ENCODE measurements around the gene DRAM1. TPM values are rescaled to one million over a fixed set of nuclear protein-coding genes. Genes with fewer than 3 reads are reported as not detected.
A peak's percentile ranks its signal among the peaks of the same experiment; 100 is the strongest.

DRAM1 gene
- total RNA-seq, 1 donor from 2014 or later = 1.2 TPM

DNA sequence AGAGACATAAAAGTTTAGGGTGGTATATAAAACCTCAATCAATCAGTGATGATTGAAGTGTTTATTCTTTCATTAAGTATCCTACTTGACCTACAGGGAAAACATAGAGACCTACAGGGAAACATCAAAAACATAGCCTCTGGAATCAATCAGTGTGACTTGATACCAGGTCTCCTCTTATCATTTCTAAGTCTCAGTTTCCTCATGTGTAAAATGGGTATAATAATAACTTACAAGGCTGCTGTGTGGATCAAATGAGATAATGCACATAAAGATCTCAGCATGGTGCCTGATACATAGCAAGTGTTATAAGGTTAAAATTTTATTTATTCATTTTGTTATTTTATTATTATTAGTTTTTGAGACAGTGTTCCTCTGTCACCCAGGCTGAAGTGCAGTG, 24.4 kb upstream of the DRAM1 start:
- Mint-ChIP-seq H3K36me3 (no peaks in the 10 kb centered on the region), H3K27me3 (ENCODE audit: insufficient read depth, low read depth) (peaks cover 4% of the 10 kb centered on the region), H3K27ac (no peak overlapping the region), H3K4me1 (no peaks in the 10 kb centered on the region), H3K9me3 (no peaks in the 10 kb centered on the region), H3K4me3 (no peak overlapping the region)
- Histone ChIP-seq H3K4me2 (no peak overlapping the region), H3K9ac (no peak overlapping the region), H3K36me3 (no peaks in the 10 kb centered on the region), H3K27ac (no peak overlapping the region), H3F3A (ENCODE audit: low read depth) (no peaks in the 10 kb centered on the region), H3K4me3 (no peak overlapping the region), H4K20me1 (ENCODE audit: low read depth) (no peaks in the 10 kb centered on the region), H3K27me3 (no peaks in the 10 kb centered on the region), H3K4me1 (no peaks in the 10 kb centered on the region), H3K79me2 (ENCODE audit: low read depth) (no peaks in the 10 kb centered on the region), H2AFZ (replicated peaks) (no peak overlapping the region), H3K9me3 (ENCODE audit: low read depth) (no peaks in the 10 kb centered on the region)
- DNase-seq (ENCODE audit: low spot score) = no peak
- TF ChIP-seq, protein P1, sequence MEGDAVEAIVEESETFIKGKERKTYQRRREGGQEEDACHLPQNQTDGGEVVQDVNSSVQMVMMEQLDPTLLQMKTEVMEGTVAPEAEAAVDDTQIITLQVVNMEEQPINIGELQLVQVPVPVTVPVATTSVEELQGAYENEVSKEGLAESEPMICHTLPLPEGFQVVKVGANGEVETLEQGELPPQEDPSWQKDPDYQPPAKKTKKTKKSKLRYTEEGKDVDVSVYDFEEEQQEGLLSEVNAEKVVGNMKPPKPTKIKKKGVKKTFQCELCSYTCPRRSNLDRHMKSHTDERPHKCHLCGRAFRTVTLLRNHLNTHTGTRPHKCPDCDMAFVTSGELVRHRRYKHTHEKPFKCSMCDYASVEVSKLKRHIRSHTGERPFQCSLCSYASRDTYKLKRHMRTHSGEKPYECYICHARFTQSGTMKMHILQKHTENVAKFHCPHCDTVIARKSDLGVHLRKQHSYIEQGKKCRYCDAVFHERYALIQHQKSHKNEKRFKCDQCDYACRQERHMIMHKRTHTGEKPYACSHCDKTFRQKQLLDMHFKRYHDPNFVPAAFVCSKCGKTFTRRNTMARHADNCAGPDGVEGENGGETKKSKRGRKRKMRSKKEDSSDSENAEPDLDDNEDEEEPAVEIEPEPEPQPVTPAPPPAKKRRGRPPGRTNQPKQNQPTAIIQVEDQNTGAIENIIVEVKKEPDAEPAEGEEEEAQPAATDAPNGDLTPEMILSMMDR (IDR thresholded peaks at IDR 0.05) = no peak
- TF ChIP-seq EZH2phosphoT487 (IDR thresholded peaks at IDR 0.05) (no peak), EZH2 (IDR thresholded peaks at IDR 0.05) (no peak)

DNA sequence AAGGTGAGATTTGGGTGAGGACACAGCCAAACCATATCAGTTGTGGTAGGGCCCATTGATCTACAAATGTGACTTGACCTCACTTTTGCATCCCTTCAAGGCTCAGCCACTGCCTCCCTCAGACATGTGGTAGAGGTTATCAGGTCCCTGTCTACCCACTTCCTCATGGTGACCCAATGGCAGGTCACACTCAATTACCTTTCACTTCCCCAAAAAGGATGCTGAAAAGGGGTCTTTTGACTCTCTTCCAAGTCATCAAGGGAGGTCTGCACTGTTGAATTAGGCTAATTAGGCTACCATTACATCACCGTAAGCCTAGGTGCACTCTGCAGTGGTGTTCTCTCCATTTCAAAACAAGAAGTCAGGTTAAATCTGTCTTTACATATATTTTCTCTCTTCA, 22.6 kb upstream of the DRAM1 start:
- H3K36me3 ChIP-seq = no peaks in the 10 kb centered on the region
- no peak overlapping the region for H3K27ac ChIP-seq
- H2AFZ ChIP-seq (replicated peaks) = no peak overlapping the region
- H3K9me3 ChIP-seq (ENCODE audit: low read depth) = no peaks in the 10 kb centered on the region
- H3K4me1 Mint-ChIP-seq = no peaks in the 10 kb centered on the region
- DNase-seq (ENCODE audit: low spot score) = no peak
- H3K4me1 ChIP-seq = no peaks in the 10 kb centered on the region
- H3K4me3 Mint-ChIP-seq = no peak overlapping the region
- peaks cover 4% of the 10 kb centered on the region for H3K27me3 Mint-ChIP-seq (ENCODE audit: insufficient read depth, low read depth)
- H3K9me3 Mint-ChIP-seq = no peaks in the 10 kb centered on the region
- no peak overlapping the region for H3K9ac ChIP-seq
- H3K27me3 ChIP-seq = no peaks in the 10 kb centered on the region
- H3F3A ChIP-seq (ENCODE audit: low read depth) = no peaks in the 10 kb centered on the region
- TF ChIP-seq EZH2 (IDR thresholded peaks at IDR 0.05) = no peak
- TF ChIP-seq, protein P1 (IDR thresholded peaks at IDR 0.05) = no peak
- TF ChIP-seq EZH2phosphoT487 (IDR thresholded peaks at IDR 0.05) = no peak
- H3K27ac Mint-ChIP-seq = no peak overlapping the region
- H3K36me3 Mint-ChIP-seq = no peaks in the 10 kb centered on the region
- H3K79me2 ChIP-seq (ENCODE audit: low read depth) = no peaks in the 10 kb centered on the region
- H3K4me2 ChIP-seq = no peak overlapping the region
- H3K4me3 ChIP-seq = no peak overlapping the region
- no peaks in the 10 kb centered on the region for H4K20me1 ChIP-seq (ENCODE audit: low read depth)

DNA sequence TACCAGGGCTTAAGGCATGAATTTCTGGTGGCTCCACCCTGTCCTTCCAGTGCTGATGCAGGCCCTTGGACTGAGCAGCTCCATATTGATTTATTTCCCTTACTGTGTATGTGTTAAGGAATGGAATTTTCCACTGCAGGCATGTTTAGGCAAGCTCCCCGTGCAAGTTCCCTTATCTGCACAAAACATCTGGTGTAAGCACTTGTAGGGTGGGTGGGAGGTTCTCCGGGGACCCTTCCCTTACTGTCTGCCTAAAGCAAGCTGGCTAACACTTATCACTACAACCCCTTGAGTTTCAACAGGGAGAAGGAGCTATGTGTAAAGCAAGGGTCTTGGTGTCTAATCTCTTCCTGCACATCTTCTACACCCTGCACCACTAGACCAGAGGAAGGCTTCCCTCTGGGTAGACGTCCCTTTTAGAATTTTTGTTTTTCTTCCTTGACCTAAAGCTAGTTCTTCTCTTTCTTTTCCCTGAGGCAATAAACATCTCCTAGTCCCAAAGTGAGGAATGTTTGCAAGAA, 22.0 kb upstream of the DRAM1 start:
- Histone ChIP-seq H3K79me2 (ENCODE audit: low read depth) (no peaks in the 10 kb centered on the region), H3K27ac (no peak overlapping the region), H3K9me3 (ENCODE audit: low read depth) (no peaks in the 10 kb centered on the region), H2AFZ (replicated peaks) (peak overlapping the region; percentile 63), H3K27me3 (no peaks in the 10 kb centered on the region), H3K4me1 (no peaks in the 10 kb centered on the region), H3F3A (ENCODE audit: low read depth) (no peaks in the 10 kb centered on the region), H4K20me1 (ENCODE audit: low read depth) (no peaks in the 10 kb centered on the region), H3K36me3 (no peaks in the 10 kb centered on the region), H3K4me2 (no peak overlapping the region), H3K4me3 (no peak overlapping the region), H3K9ac (no peak overlapping the region)
- H3K4me3 Mint-ChIP-seq = no peak overlapping the region
- H3K27me3 Mint-ChIP-seq (ENCODE audit: insufficient read depth, low read depth) = peaks cover 4% of the 10 kb centered on the region
- no peaks in the 10 kb centered on the region for H3K36me3 Mint-ChIP-seq
- H3K27ac Mint-ChIP-seq = no peak overlapping the region
- H3K9me3 Mint-ChIP-seq = no peaks in the 10 kb centered on the region
- H3K4me1 Mint-ChIP-seq = no peaks in the 10 kb centered on the region
- no peak for DNase-seq (ENCODE audit: low spot score)
- no peak for TF ChIP-seq EZH2phosphoT487 (IDR thresholded peaks at IDR 0.05)
- TF ChIP-seq EZH2 (IDR thresholded peaks at IDR 0.05) = no peak
- TF ChIP-seq, protein P1 (IDR thresholded peaks at IDR 0.05) = no peak
